Left renal cortex interstitium (tissue), 4 donors: ENCODE results near the gene PPP2R5B. TPM values are rescaled to one million over a fixed set of nuclear protein-coding genes. Genes with fewer than 3 reads are reported as not detected.

Experiments
- DNase-seq, 4 donors: peaks; one replicate each; pipeline ENCODE4 v3.0.0-alpha.2; 2013; ENCODE audit warnings: low read depth in 4 of 4, low spot score in 2 of 4, missing footprints in 1 of 4
- polyA plus RNA-seq, 4 donors: library from polyadenylated mRNA; unstranded; fragments of 120-200 nt; gene quantifications; one replicate each; pipeline ENCODE4 v1.2.1, GENCODE V29; 2013; ENCODE audit not compliant: insufficient read length in 4 of 4

The PPP2R5B gene
- polyA plus RNA-seq, 4 donors, result 14.4 to 20.2 (median 17.2) TPM

DNA sequence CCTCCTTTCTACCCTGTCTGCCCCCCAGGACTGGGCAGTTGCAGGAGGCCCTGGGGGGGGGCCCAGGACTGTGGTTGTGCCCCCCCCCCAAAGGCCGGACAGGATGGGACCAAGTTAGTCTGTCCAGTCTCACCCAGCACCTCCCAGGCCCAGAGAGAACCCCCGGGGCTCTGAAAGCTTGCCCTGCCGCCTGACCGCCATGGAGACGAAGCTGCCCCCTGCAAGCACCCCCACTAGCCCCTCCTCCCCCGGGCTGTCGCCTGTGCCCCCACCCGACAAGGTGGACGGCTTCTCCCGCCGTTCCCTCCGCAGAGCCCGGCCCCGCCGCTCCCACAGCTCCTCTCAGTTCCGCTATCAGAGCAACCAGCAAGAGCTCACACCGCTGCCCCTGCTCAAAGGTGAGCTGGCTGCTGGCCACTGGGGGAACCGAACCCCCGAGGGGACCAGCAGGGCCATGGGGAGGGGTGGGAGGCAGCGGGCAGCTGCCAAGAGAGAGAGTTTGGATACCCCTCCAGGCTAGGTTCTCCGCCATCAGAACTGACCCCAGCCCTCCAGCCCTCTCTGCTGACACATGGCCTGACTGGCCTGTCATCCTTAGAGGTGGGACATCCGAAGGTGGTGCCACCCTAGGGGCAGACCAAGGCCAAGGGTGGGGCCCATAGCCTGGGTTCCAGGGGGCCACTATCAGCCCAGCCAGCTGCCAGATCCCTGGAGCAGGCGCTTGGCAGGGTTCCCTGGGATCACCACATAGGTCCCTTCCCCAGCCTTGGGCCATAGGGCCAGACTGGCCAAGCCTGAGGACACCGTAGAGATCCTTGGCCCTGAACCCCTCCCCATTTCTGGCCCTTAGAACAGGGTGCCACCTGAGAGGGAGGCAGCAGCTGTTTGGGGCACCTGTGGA, 1.3 kb downstream of the PPP2R5B start:
- no peak for DNase-seq

DNA sequence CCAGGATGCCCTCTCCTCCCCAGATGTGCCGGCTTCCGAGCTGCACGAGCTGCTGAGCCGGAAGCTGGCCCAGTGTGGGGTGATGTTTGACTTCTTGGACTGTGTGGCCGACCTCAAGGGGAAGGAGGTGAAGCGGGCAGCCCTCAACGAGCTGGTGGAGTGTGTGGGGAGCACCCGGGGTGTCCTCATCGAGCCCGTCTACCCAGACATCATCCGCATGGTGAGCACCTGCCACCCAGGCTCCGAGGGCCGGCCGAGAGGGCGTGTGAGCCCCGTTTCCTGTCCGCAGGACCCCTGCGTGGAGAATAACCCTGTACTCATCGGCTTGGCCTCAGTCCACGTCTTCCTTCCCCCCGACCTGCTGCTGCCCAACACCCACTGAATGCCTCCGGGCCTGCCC, 2.2 kb downstream of the PPP2R5B start:
- DNase-seq, result no peak

DNA sequence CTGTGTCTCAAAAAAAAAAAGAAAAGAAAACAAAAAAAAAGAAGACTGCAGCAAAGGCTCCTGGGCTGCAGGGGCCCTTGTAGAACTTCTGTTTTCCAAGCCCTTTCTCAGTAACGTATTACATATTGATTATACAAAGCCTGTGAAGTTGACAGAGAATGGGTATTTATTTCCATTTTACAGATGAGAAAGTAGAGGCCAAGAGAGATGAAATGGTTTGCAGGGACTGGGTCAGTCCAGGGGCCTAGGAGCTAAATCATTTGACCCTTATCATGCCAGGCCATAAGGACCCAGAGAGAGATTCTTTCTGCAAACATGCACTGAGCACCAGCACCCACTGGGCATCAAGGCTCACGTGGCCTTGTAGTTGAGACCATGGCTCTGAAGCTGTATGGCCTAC, 4.5 kb downstream of the PPP2R5B start:
- no peak for DNase-seq

DNA sequence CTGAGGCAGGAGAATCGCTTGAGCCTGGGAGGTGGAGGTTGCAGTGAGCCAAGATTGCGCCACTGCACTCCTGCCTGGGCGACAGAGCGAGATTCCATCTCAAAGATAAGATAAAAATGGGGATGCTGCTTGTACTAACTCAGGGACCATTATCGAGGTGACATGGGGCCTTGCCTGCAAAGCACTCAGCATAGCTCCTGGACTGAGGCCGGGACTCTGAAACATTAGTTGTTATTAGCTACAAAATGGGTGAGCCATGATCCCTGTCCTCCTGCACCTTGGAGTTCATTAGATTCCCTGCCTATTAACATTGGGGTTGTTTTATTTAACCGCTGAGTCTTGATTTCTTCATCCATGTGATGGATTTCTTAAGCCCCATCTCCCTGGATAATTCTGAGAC, 5.1 kb downstream of the PPP2R5B start:
- no peak for DNase-seq

GRCh38 chr11:64930340-64930739, 5.9 kb downstream of the PPP2R5B start:
- no peak for DNase-seq

DNA sequence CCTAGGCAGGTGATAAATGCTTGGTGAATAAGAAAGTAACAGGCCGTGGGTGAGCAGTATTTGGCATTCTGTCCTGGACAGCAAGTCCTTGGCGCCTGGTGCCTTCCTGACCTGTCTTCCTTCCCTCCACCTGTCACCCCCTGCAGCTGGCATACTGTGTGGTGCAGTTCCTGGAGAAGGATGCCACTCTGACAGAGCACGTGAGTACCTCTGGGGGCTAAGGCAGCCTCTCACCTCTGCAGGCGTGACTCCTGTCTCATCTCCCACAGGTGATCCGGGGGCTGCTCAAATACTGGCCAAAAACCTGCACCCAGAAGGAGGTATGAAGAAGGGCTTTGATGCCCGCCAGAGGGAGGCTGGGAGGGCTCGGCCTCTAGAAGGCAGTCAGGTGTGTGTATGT, 6.8 kb downstream of the PPP2R5B start:
- DNase-seq, result no peak

DNA sequence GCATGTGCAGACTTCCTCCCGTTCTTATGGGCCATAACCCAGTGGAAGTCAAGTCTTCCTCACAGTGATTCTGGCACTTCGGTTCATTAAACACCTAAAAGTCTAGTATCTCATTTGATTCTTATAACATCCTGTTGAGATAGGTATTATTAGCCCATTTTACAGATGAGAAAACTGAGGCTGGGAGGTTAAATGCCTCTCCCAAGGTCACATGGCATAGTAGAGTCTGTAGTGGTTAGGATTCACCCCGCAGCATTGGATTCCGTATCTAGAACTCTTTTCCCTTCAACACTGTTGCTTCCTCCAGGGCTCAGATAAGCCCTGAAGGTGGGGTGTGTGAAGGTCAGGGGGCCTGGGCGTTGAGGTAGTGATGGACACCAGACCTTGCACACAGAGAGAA, 7.8 kb downstream of the PPP2R5B start:
- DNase-seq, result no peak

DNA sequence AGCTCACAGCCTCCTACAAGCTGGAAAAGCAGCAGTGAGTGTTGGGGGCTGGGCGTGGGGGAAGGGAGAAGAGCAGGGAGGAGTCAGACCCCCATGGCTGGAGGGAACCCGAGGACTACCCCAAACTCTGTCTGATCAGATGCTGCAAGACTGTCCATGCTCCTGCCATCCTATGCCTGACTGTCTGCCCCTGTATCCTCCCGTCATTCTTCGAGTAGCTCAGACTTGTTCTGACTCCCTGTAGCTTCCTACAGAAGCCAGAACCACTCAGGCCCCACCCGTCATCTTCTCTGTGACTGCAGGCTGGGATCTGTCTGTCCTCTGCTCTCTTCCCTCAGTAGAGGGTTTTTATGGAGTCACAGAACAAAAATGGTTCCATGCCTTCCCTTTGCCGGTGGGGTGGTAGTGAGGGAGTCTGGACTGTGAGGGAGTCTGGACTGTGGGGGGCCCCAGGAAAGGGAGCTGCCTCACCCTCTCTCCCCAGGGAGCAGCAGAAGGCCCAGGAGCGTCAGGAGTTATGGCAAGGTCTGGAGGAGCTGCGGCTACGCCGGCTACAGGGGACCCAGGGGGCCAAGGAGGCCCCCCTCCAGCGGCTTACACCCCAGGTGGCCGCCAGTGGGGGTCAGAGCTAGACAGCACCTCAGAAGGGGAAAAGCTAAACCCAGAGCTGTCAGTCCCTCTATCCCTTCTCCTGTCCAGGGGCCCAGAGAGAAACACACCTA, 8.9 kb downstream of the PPP2R5B start:
- DNase-seq, result no peak

DNA sequence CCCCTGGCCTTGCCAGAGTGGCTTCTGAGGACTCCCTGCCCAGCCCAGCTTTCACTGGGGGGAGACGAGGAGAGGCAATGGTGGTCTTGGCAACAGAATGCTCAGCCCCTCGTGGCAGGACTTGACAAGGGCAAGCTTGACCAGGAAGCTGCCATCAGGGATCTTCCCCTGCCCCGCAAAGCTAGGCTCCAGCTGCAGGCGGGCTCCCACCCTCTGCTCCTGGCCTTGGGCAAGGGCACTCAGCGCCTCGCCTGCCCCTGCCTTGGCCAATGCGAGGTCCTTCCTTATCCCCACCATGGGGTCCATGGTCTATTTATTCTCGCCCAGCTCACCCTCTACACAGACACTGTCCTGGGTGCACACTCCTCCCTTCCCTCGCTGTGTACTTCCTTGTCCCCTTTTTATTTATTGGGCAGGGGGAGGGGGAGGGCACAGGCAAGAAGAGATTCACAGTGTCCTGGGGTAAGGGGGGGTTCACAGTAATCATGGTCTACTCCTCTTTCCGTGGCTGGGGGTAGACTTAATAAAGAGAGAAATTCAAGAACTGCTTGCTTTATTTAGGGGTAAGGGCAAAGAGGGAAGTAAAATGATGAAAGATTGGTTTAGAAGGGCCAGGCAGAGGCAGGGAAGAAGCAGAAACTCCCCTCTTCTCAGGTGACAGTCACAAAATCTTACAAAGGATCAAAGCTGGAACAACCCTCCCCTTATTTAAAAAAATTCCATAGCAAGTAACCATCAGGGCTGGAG, 9.6 kb downstream of the PPP2R5B start:
- DNase-seq, result no peak

DNA sequence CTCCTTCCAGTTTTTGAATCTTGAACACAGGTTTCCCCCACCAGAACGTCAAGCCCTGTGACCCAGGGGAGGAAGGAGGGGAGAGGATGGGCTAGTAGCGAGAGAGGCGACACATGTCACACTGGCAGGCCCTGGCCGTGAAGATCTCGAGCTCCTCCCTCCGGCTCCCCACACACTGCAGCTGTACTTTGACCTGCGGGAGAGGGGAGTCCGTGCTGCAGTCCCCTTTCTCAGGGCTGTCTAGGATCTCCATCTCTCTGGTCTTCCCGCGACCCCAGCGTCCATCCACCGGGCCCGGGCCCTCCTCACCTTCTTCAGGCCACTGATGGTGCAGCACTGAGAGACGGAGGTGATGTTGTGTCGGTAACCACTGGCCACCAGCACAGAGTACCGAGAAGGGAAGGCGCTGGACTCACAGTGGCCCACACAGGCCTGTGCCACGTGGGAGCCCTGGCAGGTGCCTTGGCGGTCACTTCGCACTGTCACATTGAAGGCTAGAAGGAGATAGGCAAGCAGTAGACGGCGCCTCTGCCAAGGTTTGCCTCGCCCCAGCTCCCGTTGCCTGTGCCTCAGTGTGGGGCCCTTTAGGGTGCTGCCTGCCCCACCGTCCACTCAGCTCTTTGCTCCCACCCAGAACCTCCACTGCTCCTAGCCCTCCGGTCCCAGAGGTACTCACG, 10.3 kb downstream of the PPP2R5B start:
- DNase-seq, result no peak

DNA sequence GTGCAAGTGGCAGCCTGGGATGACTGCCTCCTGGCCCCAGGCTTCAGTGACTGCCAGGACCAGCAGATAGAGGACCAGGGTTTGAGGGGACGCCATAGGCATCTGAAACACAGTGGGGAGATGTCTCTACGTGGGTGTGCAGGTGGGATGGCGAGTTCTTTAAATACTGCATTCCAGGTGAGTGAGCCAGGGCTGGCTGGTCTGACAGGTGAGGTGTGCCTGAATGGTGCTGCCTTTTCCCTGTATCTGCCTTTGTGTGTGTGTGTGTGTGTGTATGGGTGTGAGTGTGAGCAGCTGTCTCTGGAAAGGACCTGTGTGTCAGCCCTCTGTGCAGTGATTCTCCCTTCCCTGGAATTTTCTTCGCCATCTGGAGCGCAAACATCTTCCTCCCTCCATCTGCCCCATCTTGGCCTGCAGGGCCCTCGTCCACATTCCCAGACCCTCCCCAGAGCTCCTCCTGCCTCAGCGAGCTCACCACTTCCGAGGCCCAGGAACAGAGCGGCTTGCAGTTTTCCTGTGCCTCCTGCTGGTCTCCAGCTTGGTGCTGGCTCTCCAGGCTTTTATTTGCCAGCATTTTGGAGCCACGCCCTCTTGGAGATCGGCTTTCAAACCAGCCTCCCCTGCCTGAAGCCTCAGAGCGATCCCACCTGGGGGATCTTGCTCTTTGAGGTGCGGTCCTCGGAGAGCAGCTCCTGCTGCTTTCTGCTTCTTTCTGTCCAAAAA, 11.0 kb downstream of the PPP2R5B start, which contains the start of gene GPHA2:
Gene GPHA2 (minus strand): TSS at position 535 of the 723 bp plus-strand sequence. CDS start 433 bp downstream, at position 102.
- peak in 2 of 4 donors; percentile 37 to 66 for DNase-seq

- no peak for DNase-seq
These were observed 12.1 kb downstream of the PPP2R5B start for GRCh38 chr11:64936539-64936938.

GRCh38 chr11:64947208-64947814, 22.8 kb downstream of the PPP2R5B start:
- no peak for DNase-seq

GRCh38 chr11:64951529-64951928, 27.0 kb downstream of the PPP2R5B start:
- DNase-seq, result no peak

- no peak for DNase-seq
These were observed 29.7 kb downstream of the PPP2R5B start for GRCh38 chr11:64954201-64954600.

DNA sequence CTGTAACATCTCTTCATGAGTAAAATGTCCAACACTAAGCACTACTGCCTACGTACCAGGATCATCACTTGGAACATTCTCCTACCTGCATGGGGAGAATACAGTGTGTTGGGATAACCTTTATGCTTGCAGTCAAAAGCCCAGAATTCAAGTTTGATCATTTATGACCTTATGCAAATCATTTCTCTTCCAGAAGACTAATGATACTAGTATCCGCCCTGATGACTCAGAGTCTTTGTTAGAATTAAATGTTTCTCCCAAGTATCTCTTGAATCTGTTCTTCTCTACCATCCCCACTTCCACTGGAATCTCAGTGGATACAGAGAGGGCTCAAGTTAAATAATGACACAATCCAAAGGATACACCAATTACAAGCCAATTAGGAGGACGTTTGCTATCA, 35.0 kb downstream of the PPP2R5B start:
- DNase-seq, result no peak

DNA sequence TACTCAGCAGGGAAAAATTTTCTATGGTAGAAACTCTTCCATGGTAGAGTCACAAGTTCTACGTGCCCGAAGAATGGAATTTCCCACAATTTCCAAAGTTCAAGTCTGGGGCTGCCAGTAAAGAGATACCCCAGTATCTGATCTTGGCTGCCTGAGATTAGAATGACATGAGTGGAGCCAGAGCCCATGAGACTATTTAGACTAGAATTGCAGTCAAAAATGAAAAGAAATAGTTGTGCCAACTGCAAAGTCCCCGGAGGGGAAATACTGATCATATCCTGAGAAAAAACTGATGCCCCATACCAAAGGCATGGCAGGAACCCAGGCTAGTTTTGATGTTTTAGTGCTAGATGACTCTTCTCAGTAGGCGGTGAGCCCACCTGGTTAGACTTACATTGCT, 36.2 kb downstream of the PPP2R5B start:
- DNase-seq, result no peak

GRCh38 chr11:64963072-64963631, 38.7 kb downstream of the PPP2R5B start:
- no peak for DNase-seq

GRCh38 chr11:64967375-64967774, 42.9 kb downstream of the PPP2R5B start:
- DNase-seq, result no peak
